Osteocyte (in vitro differentiated cells): Measurements from ENCODE around the gene STMN1. TPM values are rescaled to one million over a fixed set of nuclear protein-coding genes. Genes with fewer than 3 reads are reported as not detected.

Experiments
- DNase-seq: peaks from one replicate; pipeline ENCODE4 v3.0.0; 2021; ENCODE audit warnings: mixed read lengths; ENCODE audit not compliant: unreplicated experiment; ENCODE audit errors: extremely low spot score
- H3K27ac Mint-ChIP-seq: one replicate; pipeline ENCODE4 v1.8.0; 2021; ENCODE audit warnings: mild to moderate bottlenecking, mixed read lengths; ENCODE audit not compliant: unreplicated experiment
- H3K27me3 Mint-ChIP-seq: one replicate; pipeline ENCODE4 v1.8.0; 2021; ENCODE audit warnings: mixed read lengths; ENCODE audit not compliant: unreplicated experiment
- H3K36me3 Mint-ChIP-seq: one replicate; pipeline ENCODE4 v1.8.0; 2021; ENCODE audit warnings: mixed read lengths; ENCODE audit not compliant: unreplicated experiment
- H3K4me1 Mint-ChIP-seq: one replicate; pipeline ENCODE4 v1.8.0; 2021; ENCODE audit warnings: mixed read lengths; ENCODE audit not compliant: unreplicated experiment
- H3K4me3 Mint-ChIP-seq: one replicate; pipeline ENCODE4 v1.8.0; 2021; ENCODE audit warnings: mild to moderate bottlenecking, moderate library complexity, mixed read lengths; ENCODE audit not compliant: unreplicated experiment
- H3K9me3 Mint-ChIP-seq: one replicate; pipeline ENCODE4 v1.8.0; 2021; ENCODE audit warnings: mixed read lengths; ENCODE audit not compliant: unreplicated experiment
- CTCF ChIP-seq: fragments of 200-600 bp; sonication (generic); IDR thresholded peaks from 2 replicates; pipeline ENCODE4 v1.5.0; 2021; ENCODE audit warnings: antibody characterized with exemption, mild to moderate bottlenecking, moderate library complexity
- total RNA-seq: library from RNA; stranded (reverse); gene quantifications from 2 replicates; pipeline ENCODE4 v1.2.1, GENCODE V29; 2021

STMN1 gene
- total RNA-seq, 1 donor from 2014 or later = 255 TPM

GRCh38 chr1:25873120-25873519 is 33.1 kb downstream of the STMN1 start:
- no peak for TF ChIP-seq CTCF
- no peak overlapping the region for H3K4me3 Mint-ChIP-seq

GRCh38 chr1:25872713-25873112 is 33.5 kb downstream of the STMN1 start:
- Mint-ChIP-seq H3K4me3 (no peak overlapping the region), H3K36me3 (peaks cover 3% of the 10 kb centered on the region), H3K27me3 (no peaks in the 10 kb centered on the region), H3K27ac (no peak overlapping the region), H3K4me1 (peaks cover 19% of the 10 kb centered on the region), H3K9me3 (no peaks in the 10 kb centered on the region)
- TF ChIP-seq CTCF = no peak
- no peak for DNase-seq

More at GRCh38 chr1:25873120-25873519, 33.1 kb downstream of the STMN1 start:
- Mint-ChIP-seq H3K27ac (no peak overlapping the region), H3K4me1 (peaks cover 19% of the 10 kb centered on the region), H3K9me3 (no peaks in the 10 kb centered on the region), H3K36me3 (peaks cover 3% of the 10 kb centered on the region), H3K27me3 (no peaks in the 10 kb centered on the region)
- no peak for DNase-seq

- no peak for TF ChIP-seq CTCF
Measured at GRCh38 chr1:25871704-25872494, 34.3 kb downstream of the STMN1 start.

GRCh38 chr1:25871086-25871703 is 35.0 kb downstream of the STMN1 start:
- no peak for DNase-seq
- Mint-ChIP-seq H3K27ac (no peak overlapping the region), H3K4me1 (peaks cover 16% of the 10 kb centered on the region), H3K4me3 (no peak overlapping the region), H3K36me3 (peaks cover 3% of the 10 kb centered on the region), H3K9me3 (no peaks in the 10 kb centered on the region), H3K27me3 (no peaks in the 10 kb centered on the region)
- no peak for TF ChIP-seq CTCF

More at GRCh38 chr1:25871704-25872494, 34.3 kb downstream of the STMN1 start:
- H3K27me3 Mint-ChIP-seq = no peaks in the 10 kb centered on the region
- H3K4me1 Mint-ChIP-seq = peaks cover 19% of the 10 kb centered on the region
- DNase-seq = no peak
- no peaks in the 10 kb centered on the region for H3K9me3 Mint-ChIP-seq
- H3K4me3 Mint-ChIP-seq = no peak overlapping the region
- no peak overlapping the region for H3K27ac Mint-ChIP-seq
- peaks cover 3% of the 10 kb centered on the region for H3K36me3 Mint-ChIP-seq

GRCh38 chr1:25870614-25871013 is 35.6 kb downstream of the STMN1 start:
- Mint-ChIP-seq H3K27me3 (no peaks in the 10 kb centered on the region), H3K36me3 (peaks cover 3% of the 10 kb centered on the region), H3K4me3 (no peak overlapping the region), H3K27ac (no peak overlapping the region), H3K9me3 (no peaks in the 10 kb centered on the region), H3K4me1 (peaks cover 13% of the 10 kb centered on the region)
- no peak for TF ChIP-seq CTCF
- no peak for DNase-seq
